ENCODE data around the gene CEP89.

CEP89 gene

GRCh38 chr19:32831611-32832010 is 140.1 kb downstream of the CEP89 start:
- DNase-seq = no peak

GRCh38 chr19:32830231-32831014 is 141.3 kb downstream of the CEP89 start:
- no peak for DNase-seq

DNA sequence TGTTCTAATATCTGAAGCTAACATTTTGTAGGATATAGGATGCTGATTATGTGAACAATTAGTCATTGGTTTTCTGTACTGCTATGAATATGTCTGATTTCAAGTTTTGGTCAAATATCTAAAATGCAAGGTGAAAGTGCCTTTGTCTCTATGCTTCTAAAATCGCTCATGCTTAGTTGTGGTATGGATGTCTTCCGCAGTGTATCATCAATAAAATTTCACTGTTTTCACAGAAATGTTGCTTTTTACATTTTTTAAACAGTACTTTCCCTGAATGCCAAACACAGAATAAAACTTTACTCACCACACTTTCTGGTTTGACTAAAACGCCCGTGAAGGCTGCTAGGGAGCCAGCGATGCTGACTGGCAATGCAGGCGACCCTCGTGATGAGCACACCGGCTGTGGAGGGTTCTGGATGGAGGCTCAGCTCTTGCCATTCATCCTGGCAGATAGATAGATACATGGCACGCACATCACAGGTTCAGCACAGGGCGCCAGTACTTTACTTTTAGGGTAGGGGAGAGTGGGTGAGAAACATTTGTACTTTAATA is 142.3 kb downstream of the CEP89 start:
- no peak for DNase-seq

DNA sequence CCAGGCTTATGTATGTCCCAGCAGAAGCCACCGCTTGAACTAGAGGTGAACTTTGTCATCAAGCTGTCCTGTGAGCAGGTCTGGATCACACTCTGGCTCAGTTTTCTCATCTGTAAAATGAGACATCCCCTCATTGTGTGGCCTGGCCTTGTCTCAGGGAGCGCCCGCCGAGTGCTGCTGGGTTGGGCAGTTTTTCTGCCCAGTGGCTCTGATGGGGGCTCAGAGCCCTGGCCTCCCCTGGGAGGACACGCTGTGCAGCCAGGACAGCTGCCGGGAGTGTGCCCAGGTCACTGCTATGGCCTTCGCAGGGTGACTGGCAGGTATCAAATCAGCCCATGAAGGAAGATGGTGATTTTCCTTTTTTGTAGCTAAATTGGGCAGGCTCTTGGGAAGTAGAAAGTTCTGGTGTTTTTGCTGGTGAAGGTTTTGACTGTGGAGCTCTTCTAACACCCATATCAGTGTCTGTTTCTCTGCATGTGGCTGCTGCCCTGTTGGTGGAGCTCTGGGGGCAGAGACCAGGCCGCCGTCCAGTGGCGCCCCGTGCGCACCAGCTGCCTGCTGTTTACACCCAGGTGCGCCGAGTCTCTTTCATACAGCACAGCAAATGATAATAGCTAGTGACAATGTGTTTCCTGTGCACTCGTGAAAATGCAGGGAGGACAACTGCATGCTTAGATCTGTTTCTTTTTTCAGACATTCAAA is 143.0 kb downstream of the CEP89 start:
- DNase-seq = no peak

DNA sequence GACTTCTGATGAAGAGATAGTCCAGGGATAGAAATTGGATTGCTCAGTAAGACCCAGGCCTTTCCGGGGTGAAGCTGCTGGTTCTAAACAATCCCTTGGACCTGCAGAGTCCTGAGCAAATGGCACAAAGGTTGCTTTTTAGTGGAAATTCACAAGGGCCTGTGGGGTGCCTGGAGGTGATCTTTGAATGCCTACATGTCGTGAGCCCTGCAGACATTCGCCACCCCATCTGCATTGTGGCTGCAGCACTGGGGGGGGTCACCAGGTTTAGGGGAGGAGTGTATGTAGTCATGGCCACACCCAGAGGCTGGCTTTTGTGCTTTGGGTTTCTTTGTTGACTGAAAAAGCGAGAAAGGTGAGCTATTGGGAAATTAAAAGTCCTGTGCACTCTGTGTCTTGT is 143.6 kb downstream of the CEP89 start:
- DNase-seq = no peak
